H1 (cell line): ENCODE results near the gene HIBADH. TPM values are rescaled to one million over a fixed set of nuclear protein-coding genes. Genes with fewer than 3 reads are reported as not detected.

Experiments
- CHD1 ChIP-seq: IDR thresholded peaks from 2 replicates; pipeline ENCODE4 v1.6.1; 2012; ENCODE audit warnings: low read depth, low read length, improper control_type of control experiment
- CHD7 ChIP-seq: fragments of 300-600 bp; sonication (generic); IDR thresholded peaks from 2 replicates; pipeline ENCODE4 v1.7.1; 2012; ENCODE audit warnings: low read length, moderate library complexity, mild to moderate bottlenecking, inconsistent platforms; ENCODE audit not compliant: insufficient replicate concordance
- EP300 ChIP-seq, 2 experiments: IDR thresholded peaks; 1 replicate in 1 of 2; 2 replicates in 1 of 2; pipeline ENCODE4 v1.6.1; 2011 to 2012; ENCODE audit warnings: low read depth in 2 of 2, low read length in 2 of 2, mild to moderate bottlenecking in 2 of 2, borderline replicate concordance in 1 of 2, inconsistent platforms in 1 of 2, moderate library complexity in 1 of 2
- GABPA ChIP-seq: IDR thresholded peaks from 2 replicates; pipeline ENCODE4 v1.6.1; 2011; ENCODE audit warnings: mild to moderate bottlenecking, low read length, moderate library complexity, borderline replicate concordance; ENCODE audit not compliant: insufficient read depth
- POU5F1 ChIP-seq: IDR thresholded peaks from 2 replicates; pipeline ENCODE4 v1.6.1; 2011; ENCODE audit warnings: low read depth, mild to moderate bottlenecking, low read length, moderate library complexity
- polyA plus RNA-seq, 7 experiments: library from polyadenylated mRNA; depleted of rRNA in 3 of 7; stranded (reverse) in 5 of 7; unstranded in 2 of 7; fragments of >200 nt in 5 of 7; fragments of 200-250 nt in 2 of 7; gene quantifications; 1 replicate in 5 of 7; 2 replicates in 1 of 7; 4 replicates in 1 of 7; pipeline versions ENCODE4 v1.2.1 to v1.2.3, GENCODE V29; 2011 to 2013; ENCODE audit warnings: missing spikeins in 2 of 7, mixed read lengths in 2 of 7
- total RNA-seq: library from RNA; stranded (reverse); fragmentation: NEBNext Ultra II Directional; extraction: Animal tissue kit (Norgen Biotek cat#: 25700); gene quantifications from 2 replicates; pipeline ENCODE4 v1.2.1, GENCODE V29; 2021

HIBADH gene
- total and polyA plus RNA-seq, 2 of the 8 experiments (the other 6 are each of a cell fraction or from before 2014, with no cell fraction given), result 30.1 to 39.5 TPM

- TF ChIP-seq GABPA (no peak), CHD1 (no peak), CHD7 (no peak), EP300 (IDR thresholded peaks at IDR 0.05; ENCODE audit: borderline replicate concordance in 1 of 2, low read depth in 2 of 2, low read length in 2 of 2) (no peak), POU5F1 (no peak)
These were observed 147.8 kb downstream of the HIBADH start (continued) for GRCh38 chr7:27514861-27515260.
